ENCODE measurements around the gene ARHGEF6. TPM values are rescaled to one million over a fixed set of nuclear protein-coding genes. Genes with fewer than 3 reads are reported as not detected.

The ARHGEF6 gene
- total and polyA plus RNA-seq, 2 experiments from 2014 or later, result 2.5 to 6.0 TPM

- TF ChIP-seq POLR2AphosphoS5 (IDR thresholded peaks at IDR 0.05; ENCODE audit: low read depth) (no peak), NANOG (IDR thresholded peaks at IDR 0.05; ENCODE audit: borderline replicate concordance) (no peak), ZNF114 (CRISPR knock-in tag; IDR thresholded peaks at IDR 0.05) (no peak), STAT1 (IDR thresholded peaks at IDR 0.05; ENCODE audit: unreplicated experiment) (no peak), JUNB (IDR thresholded peaks at IDR 0.05; ENCODE audit: unreplicated experiment) (no peak), CTCF (conservative IDR thresholded peaks at IDR 0.05; ENCODE audit: low read depth in 2 of 2) (no peak), REST (IDR thresholded peaks at IDR 0.05; ENCODE audit: unreplicated experiment) (no peak), EZH2phosphoT487 (IDR thresholded peaks at IDR 0.05; ENCODE audit: unreplicated experiment) (no peak), EZH2 (IDR thresholded peaks at IDR 0.05; ENCODE audit: low read depth, unreplicated experiment) (no peak), ETS1 (IDR thresholded peaks at IDR 0.05) (no peak)
Measured at GRCh38 chrX:136619899-136620505, 160.7 kb downstream of the ARHGEF6 start (continued).

GRCh38 chrX:136616987-136617685 lies 163.6 kb downstream of the ARHGEF6 start:
- no peaks in the 10 kb centered on the region for H3K79me2 ChIP-seq (replicated peaks; ENCODE audit: insufficient read depth)
- no peak overlapping the region for H2AFZ ChIP-seq
- H3K27ac ChIP-seq (ENCODE audit: low read depth), result no peak overlapping the region
- no peaks in the 10 kb centered on the region for H4K20me1 ChIP-seq (replicated peaks; ENCODE audit: insufficient read depth)
- Mint-ChIP-seq H3K4me1 (no peaks in the 10 kb centered on the region), H3K27ac (no peak overlapping the region), H3K27me3 (ENCODE audit: insufficient read depth, low read depth, poor library complexity) (no peaks in the 10 kb centered on the region), H3K9me3 (no peaks in the 10 kb centered on the region), H3K4me3 (no peak overlapping the region), H3K36me3 (ENCODE audit: low read depth) (no peaks in the 10 kb centered on the region)
- H3F3A ChIP-seq (replicated peaks; ENCODE audit: low read depth), result no peaks in the 10 kb centered on the region
- no peaks in the 10 kb centered on the region for H3K27me3 ChIP-seq (ENCODE audit: insufficient read depth)
- ATAC-seq (no peak), DNase-seq (ENCODE audit: low spot score) (no peak)
- no peak overlapping the region for H3K4me3 ChIP-seq
- H3K36me3 ChIP-seq (ENCODE audit: insufficient read depth), result no peaks in the 10 kb centered on the region
- H3K4me1 ChIP-seq (ENCODE audit: insufficient read depth), result no peaks in the 10 kb centered on the region
- no peaks in the 10 kb centered on the region for H3K9me2 ChIP-seq (ENCODE audit: insufficient read depth)
- no peak overlapping the region for H3K4me2 ChIP-seq
- TF ChIP-seq NANOG (IDR thresholded peaks at IDR 0.05; ENCODE audit: borderline replicate concordance), result no peak
- no peak for TF ChIP-seq CTCF (conservative IDR thresholded peaks at IDR 0.05; ENCODE audit: low read depth in 2 of 2)
- TF ChIP-seq EZH2phosphoT487 (IDR thresholded peaks at IDR 0.05; ENCODE audit: unreplicated experiment), result no peak
- no peak for TF ChIP-seq ETS1 (IDR thresholded peaks at IDR 0.05)
- no peak for TF ChIP-seq POLR2AphosphoS5 (IDR thresholded peaks at IDR 0.05; ENCODE audit: low read depth)
- no peak for TF ChIP-seq EZH2 (IDR thresholded peaks at IDR 0.05; ENCODE audit: low read depth, unreplicated experiment)
- no peak for TF ChIP-seq ZNF331 (CRISPR knock-in tag; IDR thresholded peaks at IDR 0.05; ENCODE audit: low read depth)
- no peak for TF ChIP-seq STAT1 (IDR thresholded peaks at IDR 0.05; ENCODE audit: unreplicated experiment)

Data from GM23338 (cell line).